Measurements from ENCODE around the gene SPIRE2.

Gene SPIRE2

DNA sequence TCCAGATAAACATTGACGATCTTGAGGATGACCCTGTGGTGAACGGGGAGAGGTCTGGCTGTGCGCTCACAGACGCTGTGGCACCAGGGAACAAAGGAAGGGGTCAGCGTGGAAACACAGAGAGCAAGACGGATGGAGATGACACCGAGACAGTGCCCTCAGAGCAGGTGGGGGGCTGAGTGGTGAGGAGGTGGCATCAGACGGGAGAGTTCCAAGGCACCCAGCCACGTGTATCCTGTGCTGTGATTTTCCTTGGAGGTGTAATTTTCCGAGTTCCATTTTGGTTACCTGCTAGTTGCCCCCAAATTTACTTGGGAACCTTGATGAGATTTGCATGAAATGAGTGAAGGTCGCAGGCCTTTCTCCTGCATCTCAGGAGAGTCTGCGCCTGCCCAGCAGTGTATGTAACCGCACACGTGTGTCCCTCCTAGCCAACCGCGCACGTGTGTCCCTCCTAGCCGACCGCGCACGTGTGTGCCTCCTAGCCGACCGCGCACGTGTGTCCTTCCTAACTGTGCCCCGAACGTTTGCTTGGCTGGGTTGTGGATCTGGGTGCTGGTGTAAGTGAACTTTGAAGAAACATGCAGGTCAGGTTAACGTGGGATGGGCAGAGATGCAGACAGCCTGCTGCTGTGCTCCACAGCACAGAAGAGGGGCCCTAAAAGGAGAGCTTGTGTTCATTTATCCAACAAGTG is 55.2 kb downstream of the SPIRE2 start:
- TF ChIP-seq, protein P1, sequence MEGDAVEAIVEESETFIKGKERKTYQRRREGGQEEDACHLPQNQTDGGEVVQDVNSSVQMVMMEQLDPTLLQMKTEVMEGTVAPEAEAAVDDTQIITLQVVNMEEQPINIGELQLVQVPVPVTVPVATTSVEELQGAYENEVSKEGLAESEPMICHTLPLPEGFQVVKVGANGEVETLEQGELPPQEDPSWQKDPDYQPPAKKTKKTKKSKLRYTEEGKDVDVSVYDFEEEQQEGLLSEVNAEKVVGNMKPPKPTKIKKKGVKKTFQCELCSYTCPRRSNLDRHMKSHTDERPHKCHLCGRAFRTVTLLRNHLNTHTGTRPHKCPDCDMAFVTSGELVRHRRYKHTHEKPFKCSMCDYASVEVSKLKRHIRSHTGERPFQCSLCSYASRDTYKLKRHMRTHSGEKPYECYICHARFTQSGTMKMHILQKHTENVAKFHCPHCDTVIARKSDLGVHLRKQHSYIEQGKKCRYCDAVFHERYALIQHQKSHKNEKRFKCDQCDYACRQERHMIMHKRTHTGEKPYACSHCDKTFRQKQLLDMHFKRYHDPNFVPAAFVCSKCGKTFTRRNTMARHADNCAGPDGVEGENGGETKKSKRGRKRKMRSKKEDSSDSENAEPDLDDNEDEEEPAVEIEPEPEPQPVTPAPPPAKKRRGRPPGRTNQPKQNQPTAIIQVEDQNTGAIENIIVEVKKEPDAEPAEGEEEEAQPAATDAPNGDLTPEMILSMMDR (conservative IDR thresholded peaks at IDR 0.05), result no peak
- no peak overlapping the region for H3K27ac ChIP-seq

DNA sequence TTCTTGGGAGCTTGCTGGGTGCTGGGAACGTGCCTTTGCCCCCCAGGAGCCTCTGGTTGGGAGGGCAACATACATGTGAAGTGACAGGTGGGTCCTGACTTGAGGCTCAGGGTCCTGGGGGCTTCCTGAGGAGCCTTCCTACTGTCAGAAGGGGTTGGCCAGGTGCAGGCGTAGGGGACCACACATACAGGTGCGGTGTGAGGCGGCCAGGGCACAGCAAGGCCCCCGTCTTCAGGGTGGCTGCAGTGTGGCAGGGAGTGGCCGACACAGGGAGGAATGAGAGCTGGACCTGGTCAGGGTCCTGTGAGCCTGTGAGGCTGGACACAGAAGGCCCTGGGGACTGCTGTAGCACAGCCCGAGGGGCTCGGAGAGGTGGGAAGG is 55.8 kb downstream of the SPIRE2 start:
- H3K27ac ChIP-seq, result no peak overlapping the region
- TF ChIP-seq, protein P1 (conservative IDR thresholded peaks at IDR 0.05), result no peak

DNA sequence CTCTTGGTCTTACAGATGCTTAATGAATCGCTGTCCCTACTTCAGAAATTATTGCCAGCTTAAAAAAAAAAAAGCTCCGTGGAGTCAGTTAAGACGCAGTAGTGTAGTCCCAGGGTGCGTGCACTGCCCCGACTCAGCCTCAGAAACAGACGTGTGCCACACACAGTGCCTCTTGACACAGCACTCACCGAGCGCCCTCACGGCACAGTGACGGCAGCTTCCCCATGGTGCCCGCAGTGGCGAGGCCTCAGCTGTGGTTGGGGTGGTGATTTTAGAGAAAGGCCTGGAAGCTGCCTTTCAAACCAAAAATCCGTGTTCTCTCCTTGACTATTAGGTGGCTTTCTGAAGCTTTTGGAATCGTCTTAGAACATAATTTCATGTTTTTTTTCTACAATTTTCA is 59.0 kb downstream of the SPIRE2 start:
- H3K27ac ChIP-seq, result no peak overlapping the region
- TF ChIP-seq, protein P1 (conservative IDR thresholded peaks at IDR 0.05), result no peak

DNA sequence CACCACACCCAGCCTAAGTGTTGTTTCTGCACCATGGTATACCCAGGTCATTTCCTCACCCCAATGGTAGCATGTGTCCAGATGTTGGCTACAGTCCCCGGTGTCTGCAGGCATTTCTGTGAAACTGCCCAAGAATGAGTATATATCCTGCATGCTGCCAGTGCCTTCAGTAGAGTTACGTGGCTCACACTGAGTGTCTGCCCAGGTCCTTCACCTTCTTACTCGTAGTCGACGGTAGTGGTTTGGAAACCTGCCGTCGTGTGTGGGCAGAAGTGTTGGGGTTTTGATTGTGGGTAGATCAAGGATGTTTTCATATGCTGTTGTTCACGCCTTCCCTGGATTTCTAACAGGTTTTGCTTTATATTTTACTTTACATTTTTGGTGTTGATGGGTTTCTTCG is 61.9 kb downstream of the SPIRE2 start:
- H3K27ac ChIP-seq, result no peak overlapping the region
- TF ChIP-seq, protein P1 (conservative IDR thresholded peaks at IDR 0.05), result no peak

DNA sequence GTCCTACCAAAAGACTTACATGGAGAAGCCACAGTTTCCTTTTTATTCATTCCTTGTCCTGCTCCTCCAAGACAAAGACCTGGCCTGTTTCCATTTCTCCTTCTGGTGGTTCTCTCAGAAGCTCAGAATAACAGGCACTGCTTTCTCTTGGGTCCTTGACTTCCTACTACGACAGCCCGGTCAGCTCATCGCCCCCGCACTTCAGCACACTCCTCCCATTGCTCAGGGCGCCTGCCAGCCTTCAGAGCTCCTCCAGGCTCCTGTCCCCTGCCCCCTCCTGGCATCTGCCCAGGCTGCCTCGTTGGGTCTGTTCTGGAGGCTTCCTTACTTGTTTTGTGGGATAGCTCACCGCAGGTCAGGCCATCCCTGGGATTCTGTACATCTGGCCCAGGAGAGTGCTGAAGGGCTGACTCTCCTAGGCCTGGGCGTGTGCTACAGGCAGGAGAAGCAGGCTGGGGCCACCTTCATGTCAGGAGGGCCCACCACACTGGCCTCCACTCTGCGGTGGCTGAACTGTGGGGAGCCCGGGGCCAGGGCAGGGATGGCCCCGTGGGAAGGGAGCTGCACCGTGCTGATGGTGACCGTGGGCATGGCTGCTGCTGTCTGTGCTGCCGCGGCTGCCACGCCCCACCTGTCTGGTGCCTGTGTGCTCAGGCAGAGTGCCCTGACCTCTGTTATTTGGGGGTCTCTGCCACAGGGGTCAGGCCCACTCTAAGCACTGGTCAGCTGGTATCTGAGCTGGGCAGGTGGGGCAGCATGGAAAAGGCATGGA is 62.8 kb downstream of the SPIRE2 start:
- H3K27ac ChIP-seq, result no peak overlapping the region
- TF ChIP-seq, protein P1 (conservative IDR thresholded peaks at IDR 0.05), result no peak

DNA sequence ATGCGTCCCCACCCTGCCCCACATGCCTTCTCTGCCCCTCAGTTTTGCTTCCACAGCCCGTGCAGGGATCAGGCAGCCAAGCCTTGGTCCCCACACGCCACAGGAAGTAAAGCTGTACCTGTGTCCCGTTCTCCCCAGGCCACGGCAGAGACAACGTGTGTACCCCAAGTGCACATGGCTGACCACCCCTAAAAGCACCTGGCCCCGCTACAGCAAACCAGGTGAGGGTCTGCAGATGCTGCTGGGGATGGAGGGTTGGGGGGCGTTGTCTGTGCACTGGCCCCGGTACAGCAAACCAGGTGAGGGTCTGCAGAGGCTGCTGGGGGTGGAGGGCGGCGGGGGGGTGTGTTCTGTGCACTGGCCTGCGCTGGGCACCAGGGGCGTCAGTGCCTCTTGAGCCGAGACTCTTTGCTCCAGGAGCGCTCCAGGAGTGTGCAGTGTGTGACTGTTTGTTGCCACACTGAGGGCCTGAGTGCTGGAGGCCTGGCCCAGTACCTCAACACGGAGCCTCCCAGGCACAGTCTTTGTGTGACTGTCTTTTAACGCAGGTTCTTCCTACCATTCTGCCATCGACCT is 63.9 kb downstream of the SPIRE2 start:
- H3K27ac ChIP-seq, result no peak overlapping the region
- TF ChIP-seq, protein P1 (conservative IDR thresholded peaks at IDR 0.05), result no peak

DNA sequence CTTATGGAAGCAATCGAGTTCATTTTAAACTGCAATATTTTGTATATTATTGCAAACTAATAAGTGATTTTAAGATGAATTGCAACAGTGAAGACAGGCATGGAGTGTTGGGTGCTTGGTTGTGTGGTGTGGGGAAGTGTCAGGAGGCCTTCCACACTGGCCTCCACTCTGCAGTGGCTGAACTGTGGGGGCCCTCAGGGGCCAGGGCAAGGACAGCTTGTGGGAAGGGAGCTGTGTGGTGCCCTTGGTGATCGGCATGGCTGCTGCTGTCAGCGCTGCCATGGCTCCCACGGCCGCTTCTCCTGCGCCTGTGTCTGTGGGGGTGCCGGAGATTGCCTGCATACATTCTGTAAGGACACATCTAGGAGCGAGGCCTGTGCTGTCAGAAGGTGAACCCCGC is 64.4 kb downstream of the SPIRE2 start:
- H3K27ac ChIP-seq, result no peak overlapping the region
- TF ChIP-seq, protein P1 (conservative IDR thresholded peaks at IDR 0.05), result no peak
